A204.1 (cell line): ENCODE results near the gene OR51D1.

Source experiments
- FAIRE-seq: peaks from 2 replicates; lab custom pipeline; 2012; peaks lifted over from hg19 to GRCh38; lab: Jason Lieb, UNC

OR51D1 gene

DNA sequence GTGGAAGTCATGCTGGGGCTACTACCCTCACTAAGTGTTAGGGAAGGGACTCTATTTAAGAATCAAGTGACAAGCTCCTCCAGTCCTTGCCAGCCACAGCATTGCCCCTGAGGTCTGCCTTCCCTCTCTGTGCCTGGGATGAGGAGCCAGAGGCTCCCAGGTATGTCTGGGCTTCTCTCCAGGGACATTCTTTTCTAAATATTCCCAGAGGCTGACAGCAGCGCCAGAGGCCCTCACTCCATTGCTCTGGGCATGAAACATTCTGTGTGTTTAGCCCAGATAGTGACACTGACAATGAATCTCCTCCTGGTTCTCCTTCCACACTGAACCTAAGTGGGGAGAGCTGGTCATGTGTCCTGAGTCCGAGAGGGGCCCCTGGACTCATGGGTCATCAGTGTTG lies 8.7 kb downstream of the OR51D1 start:
- FAIRE-seq: no peak

DNA sequence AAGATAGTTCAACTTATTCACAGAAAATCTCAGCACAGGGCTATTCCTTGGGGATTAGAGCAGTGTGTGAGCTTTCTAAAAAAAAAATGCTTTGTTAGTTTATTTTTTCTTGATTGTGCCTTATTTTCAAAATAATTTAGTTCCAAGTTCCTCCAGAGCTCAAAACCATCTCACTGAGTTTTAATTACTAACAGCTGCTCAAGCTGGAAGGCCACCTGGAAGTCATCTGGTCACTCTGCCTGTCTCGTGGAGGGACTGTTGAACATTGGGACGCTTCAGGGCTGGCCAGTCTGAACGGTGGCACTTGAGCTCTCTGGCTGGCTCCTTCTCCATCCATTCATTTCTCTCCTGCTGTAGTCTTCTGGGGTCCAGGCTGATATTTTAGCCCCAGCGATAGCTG lies 10.5 kb downstream of the OR51D1 start:
- no peak for FAIRE-seq

DNA sequence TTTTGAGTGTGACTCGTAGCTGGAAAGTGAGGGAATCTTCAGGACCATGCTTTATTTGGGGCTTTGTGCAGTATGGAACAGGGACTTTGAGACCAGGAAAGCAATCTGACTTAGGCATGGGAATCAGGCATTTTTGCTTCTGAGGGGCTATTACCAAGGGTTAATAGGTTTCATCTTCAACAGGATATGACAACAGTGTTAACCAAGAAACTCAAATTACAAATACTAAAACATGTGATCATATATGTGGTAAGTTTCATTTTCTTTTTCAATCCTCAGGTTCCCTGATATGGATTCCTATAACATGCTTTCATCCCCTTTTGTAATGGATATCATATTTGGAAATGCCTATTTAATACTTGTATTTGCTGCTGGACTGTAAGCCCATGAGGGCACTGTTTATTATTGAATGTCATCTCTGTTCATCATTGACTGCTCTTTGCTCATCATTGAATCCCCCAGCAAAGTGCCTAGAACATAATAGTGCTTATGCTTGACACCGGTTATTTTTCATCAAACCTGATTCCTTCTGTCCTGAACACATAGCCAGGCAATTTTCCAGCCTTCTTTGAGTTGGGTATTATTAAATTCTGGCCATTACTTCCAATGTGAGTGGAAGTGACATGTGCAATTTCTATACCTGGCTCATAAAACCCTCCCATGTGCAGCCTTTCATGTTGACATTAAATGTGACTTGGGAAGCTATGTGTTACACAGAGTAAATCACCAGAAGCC lies 17.5 kb downstream of the OR51D1 start:
- FAIRE-seq: no peak

DNA sequence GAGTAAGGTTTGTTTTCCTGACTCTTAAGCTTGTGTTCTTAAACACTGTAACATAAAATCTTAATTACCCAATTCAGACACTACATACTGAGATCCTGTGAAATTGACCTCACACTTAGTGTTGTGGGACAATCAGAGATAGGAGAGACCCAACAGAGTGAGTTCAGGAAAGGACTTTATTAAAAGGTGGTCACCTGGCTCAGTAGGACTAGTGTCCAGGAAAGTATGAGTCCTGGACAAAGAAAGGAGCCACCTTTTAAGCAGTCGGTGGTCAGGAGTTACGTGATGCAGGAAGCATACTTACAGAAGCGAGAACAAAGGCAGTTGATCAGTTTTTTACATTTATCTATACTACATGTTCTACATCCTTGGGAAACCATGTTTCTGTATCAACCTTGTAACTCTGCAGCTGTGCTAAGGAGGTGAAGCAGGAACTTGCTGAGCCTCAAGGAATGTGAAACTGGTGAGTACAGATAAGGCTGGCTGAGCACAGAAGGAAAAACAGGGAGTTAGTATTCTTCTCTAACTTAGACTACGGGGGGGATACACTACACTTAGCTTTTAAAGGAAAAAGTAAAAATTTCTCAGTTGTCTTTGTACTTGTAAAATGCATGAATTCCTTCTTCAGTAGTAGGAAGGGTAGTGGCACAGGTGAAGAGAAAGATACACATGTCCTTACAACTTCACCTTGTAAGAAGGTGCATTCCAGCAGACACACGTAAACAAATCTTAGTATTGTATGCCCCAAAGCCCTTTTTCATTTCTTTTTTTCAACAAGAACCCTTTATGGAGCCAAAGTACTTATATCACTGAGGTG lies 21.6 kb downstream of the OR51D1 start:
- FAIRE-seq: no peak

DNA sequence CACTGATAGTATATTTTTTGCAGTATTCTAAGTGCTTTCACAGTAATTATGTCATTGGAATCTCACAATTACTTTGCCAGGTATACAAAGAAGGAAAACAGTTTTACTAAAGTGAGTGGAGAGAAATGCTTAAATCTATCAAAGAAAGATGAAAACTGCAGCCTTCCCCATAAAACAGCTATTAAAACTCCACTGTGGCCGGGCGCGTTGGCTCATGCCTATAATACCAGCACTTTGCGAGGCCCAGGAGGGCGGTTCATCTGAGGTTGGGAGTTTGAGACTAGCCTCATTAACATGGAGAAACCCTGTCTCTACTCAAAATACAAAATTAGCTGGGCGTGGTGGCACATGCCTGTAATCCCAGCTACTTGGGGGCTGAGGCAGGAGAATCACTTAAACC lies 25.6 kb downstream of the OR51D1 start:
- no peak for FAIRE-seq

DNA sequence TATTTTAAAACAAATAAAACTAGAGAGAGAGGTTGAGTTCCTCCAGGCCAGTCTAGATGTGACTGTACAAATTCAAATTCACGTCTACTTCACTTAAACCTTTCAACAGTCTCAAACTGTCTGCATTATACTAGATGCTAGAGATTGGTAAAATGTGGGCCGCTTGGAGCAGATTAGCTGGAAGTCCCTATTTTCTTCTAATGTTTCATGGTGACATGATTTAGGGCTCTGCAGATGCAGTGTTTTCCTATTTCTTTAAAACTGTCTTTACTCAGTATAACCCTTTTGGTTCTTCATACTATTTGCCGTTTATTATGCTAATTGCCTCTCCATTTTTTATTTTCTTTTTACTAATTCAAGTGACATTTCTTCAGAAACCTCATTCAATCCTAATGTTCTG lies 26.9 kb downstream of the OR51D1 start:
- FAIRE-seq: no peak

DNA sequence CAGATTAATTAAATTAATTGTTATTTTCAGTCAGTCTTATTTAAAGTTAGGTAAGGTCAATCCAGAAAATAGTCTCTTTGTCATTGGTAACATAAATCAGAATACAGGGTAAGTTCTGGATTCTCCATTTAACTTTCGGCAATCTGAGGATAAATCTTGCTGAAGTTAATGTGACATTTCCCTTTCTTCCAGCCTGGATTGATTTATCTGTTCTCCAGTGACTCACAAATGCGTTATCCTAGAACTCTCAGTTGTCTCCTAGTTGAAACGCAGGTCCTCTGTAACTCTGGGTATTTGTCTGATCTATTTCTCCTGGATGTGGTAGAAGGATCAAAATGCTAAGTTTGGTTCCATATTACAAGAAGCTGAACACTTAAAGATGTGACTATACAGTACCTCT lies 27.5 kb downstream of the OR51D1 start:
- FAIRE-seq: no peak

DNA sequence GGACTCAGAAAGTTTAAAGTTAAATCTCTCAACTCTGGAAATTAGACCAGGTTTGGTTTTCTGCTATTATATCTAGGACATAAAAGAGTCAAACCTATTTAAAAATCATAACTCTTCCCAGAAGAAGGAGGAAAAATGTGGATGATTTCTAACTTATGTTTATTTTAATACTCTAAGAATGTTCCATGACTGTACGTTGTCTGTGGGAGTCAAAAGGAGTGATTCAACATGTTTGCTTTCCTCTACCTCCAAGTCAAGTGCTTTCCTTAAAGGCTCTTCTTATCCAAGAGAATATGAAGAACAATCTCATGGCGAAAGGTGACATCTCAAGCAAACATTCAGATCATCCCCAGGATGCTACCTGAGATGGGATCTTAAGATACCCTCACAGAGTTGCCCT lies 28.1 kb downstream of the OR51D1 start:
- FAIRE-seq: no peak

DNA sequence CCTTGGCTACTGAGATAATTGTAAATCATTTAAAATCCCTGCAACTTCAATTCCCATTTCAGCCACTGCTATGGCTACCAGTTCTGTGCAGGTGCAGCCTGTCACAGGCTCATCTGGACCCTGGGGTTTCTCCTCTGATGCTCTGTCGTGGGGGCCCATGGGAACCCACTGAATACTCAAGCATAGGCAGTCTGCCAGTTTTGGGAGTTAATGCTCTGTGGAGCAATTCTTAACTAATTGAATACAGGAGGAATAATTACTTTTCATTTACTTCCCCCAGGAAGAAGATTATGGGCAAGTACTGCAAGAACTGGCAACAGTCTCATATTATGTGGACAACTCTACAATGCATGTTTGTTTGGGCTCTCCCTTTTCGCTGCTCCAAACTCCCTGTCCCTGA lies 34.5 kb downstream of the OR51D1 start:
- FAIRE-seq: no peak

DNA sequence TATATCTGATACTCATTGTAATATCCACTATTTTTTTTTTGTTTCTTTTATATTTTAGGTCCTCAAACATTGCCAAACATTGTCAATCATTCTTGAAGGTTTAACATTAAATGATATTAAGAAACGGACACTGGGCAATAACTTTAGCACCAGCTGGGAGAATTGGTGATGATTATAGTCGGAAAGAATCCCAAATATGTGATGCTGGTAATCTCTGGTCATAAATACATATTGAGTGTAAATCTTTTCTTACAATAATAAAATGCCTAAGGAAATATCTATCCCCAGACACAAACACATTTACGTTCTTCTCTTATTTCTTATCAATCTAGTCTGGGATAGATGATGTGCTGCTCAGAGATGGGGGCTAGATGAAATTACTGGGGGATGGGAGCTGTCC lies 35.2 kb downstream of the OR51D1 start:
- FAIRE-seq: no peak

DNA sequence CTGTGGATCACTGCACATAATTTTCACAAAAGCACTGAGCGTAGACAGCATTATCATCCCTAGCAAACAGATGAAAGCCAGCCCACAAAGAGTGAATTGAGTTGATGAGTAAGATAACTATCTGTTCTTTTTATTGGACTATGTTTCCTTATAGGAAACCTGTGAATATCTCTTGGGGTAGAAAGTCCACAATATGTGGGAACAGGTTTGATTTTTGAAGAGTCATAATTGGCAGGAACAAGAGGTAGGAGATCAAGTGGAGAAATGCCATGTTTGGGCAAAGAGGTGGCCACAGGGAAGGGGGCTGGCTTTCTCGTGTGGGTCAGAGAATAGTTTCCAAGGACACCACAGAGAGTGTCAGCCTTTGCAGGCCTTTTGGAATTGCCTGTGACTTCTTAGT lies 36.5 kb downstream of the OR51D1 start:
- no peak for FAIRE-seq

DNA sequence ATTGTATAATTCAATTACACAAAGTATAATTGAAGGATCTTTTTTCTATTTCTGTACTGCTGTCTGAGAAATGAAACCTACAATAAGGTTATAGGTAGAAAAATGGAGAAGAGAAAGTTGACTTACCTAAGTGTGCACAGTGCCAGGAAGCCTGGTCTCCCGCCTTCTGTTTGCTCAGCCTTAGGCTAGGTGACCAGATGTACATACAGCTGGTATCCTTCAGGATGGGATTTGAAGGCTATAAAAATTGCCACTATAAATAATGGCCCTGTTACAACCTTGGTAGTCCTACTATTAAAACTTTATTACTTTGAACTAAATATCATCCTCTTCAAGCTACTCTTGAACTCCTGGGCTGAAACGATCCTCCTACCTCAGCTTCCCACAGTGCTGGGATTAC lies 40.7 kb downstream of the OR51D1 start:
- FAIRE-seq: no peak

DNA sequence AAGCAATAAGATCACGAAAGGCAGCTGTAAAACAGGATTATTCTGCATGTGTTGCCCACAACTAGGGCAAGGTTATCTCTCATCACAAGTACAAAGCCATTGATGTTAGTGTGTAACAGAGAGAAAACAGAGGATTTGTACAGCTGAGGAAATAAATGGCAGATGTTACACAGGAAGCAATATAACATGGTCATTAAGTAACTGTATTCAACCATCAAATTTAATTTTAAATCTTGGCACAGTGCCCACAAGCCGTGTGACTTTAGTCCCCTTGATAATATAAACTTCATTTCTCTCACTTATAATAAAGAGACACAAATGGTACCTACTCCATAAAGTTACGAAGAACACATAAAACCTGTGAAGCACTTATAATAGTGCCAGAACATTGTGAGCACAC lies 43.1 kb downstream of the OR51D1 start:
- FAIRE-seq: no peak

DNA sequence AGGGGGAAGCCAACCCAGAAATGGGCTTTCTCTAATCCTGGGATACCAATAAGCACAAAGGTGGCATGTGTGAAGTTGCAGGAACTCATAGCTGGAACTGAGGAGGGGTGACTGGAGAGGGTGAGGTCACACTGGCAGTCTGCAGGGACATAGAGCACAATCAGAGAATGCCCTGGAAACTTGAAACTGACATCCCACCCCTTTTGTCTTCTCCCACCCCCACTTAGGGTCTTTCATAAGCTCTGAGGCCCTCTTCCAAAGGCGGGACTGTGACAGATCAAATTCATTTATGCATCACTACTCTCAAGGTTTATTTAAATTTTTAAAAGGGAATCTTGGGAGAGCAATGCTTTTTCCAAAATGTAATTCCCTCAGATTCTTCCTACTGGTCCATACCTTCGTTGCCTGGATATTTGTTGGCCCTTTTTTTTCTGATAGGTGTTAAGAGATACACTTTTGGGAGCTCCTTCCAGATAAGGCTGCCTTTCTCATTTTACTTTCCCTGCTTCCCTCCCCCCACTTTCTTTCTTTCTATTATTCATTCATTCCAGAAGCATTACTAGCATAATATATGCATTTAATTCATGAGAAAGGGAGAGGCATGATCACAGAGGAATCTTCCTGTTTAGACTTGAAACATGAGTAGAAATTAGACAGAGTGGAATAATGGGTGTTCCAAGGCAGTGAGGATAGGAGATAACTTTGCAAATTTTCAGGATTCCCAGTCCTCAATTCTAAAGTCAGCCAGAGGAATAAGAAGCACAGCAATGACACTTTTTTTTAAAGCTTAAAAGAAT lies 45.5 kb downstream of the OR51D1 start:
- FAIRE-seq: no peak

DNA sequence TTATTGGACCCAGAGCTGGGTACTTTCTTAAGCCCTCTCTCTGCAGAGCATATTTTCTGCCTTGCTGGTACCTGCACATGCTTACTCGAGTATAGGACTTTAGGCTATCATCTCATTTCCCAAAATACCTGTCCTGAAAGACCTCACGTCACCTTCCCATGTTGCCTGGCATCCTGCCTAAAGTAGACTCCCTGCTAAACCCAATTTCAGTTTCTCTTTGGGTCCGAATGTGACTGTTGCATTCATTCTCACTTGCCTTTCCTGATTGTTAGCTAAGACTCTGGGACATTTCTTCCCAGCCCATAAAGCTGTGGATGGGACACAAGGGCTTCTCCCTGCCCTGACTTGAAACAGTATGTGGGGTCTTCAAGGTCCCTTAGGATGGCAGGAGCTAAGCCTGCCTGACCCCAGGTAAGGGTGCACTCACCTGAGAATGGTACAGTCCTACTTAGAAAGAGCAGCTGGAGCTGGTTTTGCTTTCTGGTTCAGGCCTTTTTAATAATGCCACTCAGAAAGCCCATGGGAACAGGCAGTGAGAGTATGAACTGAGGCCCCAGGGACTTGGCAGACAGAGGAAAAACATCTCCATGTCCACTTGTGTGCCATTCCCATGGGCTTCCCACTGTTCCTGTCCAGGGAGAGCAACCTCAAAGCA lies 47.5 kb downstream of the OR51D1 start:
- no peak for FAIRE-seq
